Progenitor cell of endocrine pancreas (in vitro differentiated cells): Measurements from ENCODE around the gene TEDC1. TPM values are rescaled to one million over a fixed set of nuclear protein-coding genes. Genes with fewer than 3 reads are reported as not detected.

Experiments used
- DNase-seq: peaks from one replicate; pipeline ENCODE4 v3.0.0; 2021; ENCODE audit warnings: low spot score; ENCODE audit not compliant: unreplicated experiment
- H3K27ac Mint-ChIP-seq: 2 replicates; pipeline ENCODE4 v1.8.0; 2021; ENCODE audit warnings: mild to moderate bottlenecking, moderate library complexity, mixed read lengths
- H3K27me3 Mint-ChIP-seq: 2 replicates; pipeline ENCODE4 v1.8.0; 2021; ENCODE audit warnings: mixed read lengths
- H3K36me3 Mint-ChIP-seq: 2 replicates; pipeline ENCODE4 v1.8.0; 2022; ENCODE audit warnings: mixed read lengths; ENCODE audit not compliant: insufficient read depth
- H3K4me1 Mint-ChIP-seq: 2 replicates; pipeline ENCODE4 v1.8.0; 2021; ENCODE audit warnings: low read depth, mixed read lengths
- H3K4me3 Mint-ChIP-seq: 2 replicates; pipeline ENCODE4 v1.8.0; 2021; ENCODE audit warnings: low read depth, mild to moderate bottlenecking, moderate library complexity, mixed read lengths
- H3K9me3 Mint-ChIP-seq: 2 replicates; pipeline ENCODE4 v1.8.0; 2021; ENCODE audit warnings: low read depth, mixed read lengths
- total RNA-seq: library from RNA; stranded (reverse); gene quantifications from 2 replicates; pipeline ENCODE4 v1.2.1, GENCODE V29; 2021
- TF ChIP-seq, protein P1 (sequence below): fragments of 200-600 bp; sonication (generic); IDR thresholded peaks from one replicate; pipeline ENCODE4 v1.5.0; 2021; ENCODE audit warnings: antibody characterized with exemption, mild to moderate bottlenecking; ENCODE audit not compliant: unreplicated experiment

TEDC1 gene
- total RNA-seq, 1 donor from 2014 or later, result 20.5 TPM

DNA sequence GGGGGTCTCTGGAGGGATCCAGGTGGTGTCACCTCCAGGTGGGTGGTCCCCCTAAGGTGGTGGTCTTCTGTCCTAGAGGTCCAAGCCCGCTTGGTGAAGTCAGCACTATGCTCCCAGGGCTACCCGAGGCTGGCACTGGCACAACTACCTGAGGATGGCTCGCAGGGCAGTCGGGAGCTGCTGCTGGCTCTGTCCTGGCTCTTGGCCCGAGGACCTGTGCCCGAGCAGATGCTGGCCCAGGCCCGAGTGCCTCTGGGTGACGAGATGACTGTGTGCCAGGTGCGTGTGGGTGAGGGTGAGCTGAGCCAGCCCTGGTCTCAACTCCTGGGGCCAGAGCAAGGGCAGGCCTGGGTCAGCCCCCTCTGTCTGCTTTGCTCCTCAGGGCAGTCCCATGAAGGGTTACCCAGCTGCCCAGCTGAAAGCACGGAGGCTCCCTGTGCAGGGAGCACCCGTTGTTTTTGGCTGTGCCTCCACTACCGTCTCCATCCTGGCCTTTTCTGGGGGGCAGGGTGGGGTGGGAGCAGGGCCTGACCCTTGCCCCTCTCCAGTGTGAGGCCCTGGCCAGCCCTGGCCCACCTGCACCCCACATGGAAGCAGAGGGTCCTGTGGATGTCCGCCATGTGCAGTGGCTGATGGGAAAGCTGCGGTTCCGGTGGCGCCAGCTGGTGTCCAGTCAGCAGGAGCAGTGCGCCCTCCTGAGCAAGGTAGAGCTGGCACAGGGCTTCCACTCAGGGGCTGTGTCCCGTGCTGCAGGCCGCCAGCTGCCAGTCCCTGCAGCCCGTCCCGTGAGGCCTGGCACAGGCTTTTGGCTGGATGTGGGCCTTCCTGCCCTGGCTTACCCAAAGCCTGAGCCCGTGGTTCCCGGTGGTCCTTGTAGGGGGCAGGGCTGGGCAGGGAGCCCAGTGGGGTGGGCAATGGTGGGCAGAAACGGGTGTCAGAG lies 1.3 kb downstream of the TEDC1 start:
- Mint-ChIP-seq H3K4me1 (peaks cover 4% of the 10 kb centered on the region), H3K27me3 (no peaks in the 10 kb centered on the region), H3K36me3 (no peaks in the 10 kb centered on the region), H3K27ac (no peak overlapping the region), H3K4me3 (peak overlapping the region; percentile 78), H3K9me3 (no peaks in the 10 kb centered on the region)
- TF ChIP-seq, protein P1, sequence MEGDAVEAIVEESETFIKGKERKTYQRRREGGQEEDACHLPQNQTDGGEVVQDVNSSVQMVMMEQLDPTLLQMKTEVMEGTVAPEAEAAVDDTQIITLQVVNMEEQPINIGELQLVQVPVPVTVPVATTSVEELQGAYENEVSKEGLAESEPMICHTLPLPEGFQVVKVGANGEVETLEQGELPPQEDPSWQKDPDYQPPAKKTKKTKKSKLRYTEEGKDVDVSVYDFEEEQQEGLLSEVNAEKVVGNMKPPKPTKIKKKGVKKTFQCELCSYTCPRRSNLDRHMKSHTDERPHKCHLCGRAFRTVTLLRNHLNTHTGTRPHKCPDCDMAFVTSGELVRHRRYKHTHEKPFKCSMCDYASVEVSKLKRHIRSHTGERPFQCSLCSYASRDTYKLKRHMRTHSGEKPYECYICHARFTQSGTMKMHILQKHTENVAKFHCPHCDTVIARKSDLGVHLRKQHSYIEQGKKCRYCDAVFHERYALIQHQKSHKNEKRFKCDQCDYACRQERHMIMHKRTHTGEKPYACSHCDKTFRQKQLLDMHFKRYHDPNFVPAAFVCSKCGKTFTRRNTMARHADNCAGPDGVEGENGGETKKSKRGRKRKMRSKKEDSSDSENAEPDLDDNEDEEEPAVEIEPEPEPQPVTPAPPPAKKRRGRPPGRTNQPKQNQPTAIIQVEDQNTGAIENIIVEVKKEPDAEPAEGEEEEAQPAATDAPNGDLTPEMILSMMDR, result no peak
- no peak for DNase-seq

DNA sequence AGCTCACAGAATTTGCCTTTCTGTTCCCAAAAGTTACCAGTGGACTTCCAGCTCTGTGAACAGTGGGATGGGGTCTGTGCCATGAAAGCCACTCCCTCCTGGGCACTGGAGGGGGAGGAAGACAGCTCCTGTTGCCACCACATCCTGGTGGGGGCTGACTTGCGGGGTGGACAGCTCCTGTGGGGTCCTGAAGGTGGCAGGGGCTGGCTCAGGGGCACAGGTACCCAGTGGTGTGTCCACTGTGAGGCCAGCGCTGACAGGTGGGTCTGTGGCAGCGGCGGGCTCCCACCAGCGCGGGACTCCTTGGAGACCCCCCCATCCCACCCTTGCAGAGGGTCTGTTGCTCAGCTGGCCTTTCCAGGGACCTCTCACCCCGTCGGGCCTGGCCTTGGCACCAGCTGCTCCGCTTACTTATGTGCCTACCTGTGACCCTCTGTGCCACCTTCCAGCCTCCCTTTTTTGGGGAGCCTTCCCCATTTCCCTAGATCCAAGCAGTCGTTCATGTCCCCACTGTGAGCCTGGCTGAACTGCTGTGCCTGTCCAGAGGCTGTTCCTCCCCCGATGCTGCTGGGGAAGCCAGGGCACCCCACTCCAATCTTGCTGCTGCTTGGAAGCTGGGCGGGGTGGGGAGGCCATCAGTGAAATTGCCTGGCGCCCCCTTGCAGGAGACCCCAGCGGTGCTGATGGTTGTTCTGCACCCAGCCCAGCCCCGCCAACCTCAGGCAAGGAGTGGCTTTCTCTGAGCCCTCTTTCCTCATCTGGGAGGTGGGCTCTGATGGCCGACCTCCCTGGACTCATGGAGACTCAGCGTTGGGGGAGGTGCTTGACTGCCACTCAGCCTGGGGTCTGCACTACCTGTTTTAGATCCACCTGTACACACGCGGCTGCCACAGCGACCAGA lies 2.2 kb downstream of the TEDC1 start:
- Mint-ChIP-seq H3K36me3 (no peaks in the 10 kb centered on the region), H3K4me1 (peaks cover 4% of the 10 kb centered on the region), H3K9me3 (no peaks in the 10 kb centered on the region), H3K4me3 (peak overlapping the region; percentile 40), H3K27me3 (no peaks in the 10 kb centered on the region), H3K27ac (no peak overlapping the region)
- TF ChIP-seq, protein P1, result no peak
- DNase-seq, result no peak

DNA sequence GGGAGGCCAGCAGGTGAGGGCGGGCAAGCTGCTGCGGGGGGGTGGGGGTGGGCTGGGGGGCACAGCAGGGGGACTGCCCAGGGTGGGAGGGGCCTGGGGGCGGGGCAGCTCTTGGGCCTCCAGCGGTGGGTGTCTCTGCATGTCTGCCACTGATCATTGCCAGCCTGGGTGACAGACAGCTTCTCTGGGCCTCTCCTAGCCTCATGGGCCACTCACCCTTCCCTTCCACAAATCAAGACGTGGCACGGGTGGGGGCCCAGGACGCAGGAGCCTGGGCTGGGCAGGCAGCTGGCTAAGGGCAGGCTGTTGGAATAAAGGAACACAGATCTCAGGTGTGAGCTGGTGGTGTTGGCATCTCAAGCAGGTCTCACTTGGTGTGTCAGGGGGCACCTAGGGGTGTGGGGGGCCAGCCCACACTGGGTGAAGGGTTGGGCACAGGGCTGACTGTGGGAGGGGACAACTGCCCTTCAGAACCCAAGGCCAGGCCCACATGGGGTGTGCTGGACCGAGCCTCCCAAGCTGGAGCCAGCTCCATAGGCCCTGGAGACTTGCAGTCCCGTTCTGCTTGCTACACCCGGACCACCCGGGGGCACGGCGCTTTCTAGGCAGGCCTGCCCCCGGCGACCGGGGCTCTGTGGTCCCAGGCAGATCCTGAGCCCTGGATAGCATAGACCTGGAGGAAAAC lies 3.0 kb downstream of the TEDC1 start:
- Mint-ChIP-seq H3K36me3 (no peaks in the 10 kb centered on the region), H3K4me3 (no peak overlapping the region), H3K9me3 (no peaks in the 10 kb centered on the region), H3K4me1 (peaks cover 4% of the 10 kb centered on the region), H3K27me3 (no peaks in the 10 kb centered on the region), H3K27ac (no peak overlapping the region)
- DNase-seq, result no peak
- TF ChIP-seq, protein P1, result no peak

DNA sequence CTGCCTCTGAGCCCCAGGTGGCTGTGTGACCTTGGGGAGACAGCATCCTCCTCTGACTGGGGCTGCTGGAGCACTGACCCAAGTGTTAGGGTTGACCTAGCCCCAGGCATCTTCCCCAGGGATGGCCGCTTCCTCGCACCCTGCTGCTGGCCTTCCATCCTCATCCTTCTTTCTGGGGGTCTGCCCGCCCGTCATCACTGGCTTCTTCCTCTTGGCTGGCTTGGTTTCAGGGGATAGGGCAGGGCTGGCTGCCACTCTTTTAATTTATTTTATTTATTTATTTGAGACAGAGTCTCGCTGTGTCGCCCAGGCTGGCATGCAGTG lies 3.5 kb downstream of the TEDC1 start:
- TF ChIP-seq, protein P1, result no peak
- DNase-seq, result no peak
- Mint-ChIP-seq H3K4me3 (no peak overlapping the region), H3K27ac (no peak overlapping the region), H3K4me1 (peaks cover 1% of the 10 kb centered on the region), H3K9me3 (no peaks in the 10 kb centered on the region), H3K27me3 (no peaks in the 10 kb centered on the region), H3K36me3 (no peaks in the 10 kb centered on the region)
